Loucy (cell line): ENCODE data around the gene IVNS1ABP.

Experiments used
- EZH2phosphoT487 ChIP-seq: fragments of 200-600 bp; IDR thresholded peaks from 2 replicates; pipeline ENCODE4 v1.6.1; 2018; ENCODE audit warnings: antibody characterized with exemption, mild to moderate bottlenecking, moderate library complexity, borderline replicate concordance
- TF ChIP-seq, protein P1 (sequence below): fragments of 200-600 bp; sonication (generic); conservative IDR thresholded peaks from 2 replicates; pipeline ENCODE4 v1.5.1; 2014; ENCODE audit warnings: mild to moderate bottlenecking, antibody characterized with exemption, low read length

DNA sequence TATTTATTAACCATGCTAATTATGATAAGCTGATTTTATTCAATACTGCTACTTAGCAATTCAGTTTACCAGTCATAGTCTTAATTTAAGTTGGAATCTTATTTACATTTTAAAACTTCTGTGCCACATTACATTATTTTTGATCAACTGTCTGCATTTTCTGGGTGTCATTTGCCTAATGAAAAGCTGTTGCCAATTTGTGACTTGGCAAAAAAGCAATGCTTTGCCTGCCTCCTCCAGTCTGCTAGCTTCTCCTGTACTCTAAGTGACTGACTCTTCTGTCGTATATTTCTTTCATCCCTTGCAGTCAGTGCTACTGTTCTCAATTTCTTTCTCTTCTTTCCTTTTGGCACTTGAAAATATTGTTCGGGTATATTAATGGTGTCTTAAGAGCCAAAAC, 5.6 kb upstream of the IVNS1ABP start:
- TF ChIP-seq, protein P1, sequence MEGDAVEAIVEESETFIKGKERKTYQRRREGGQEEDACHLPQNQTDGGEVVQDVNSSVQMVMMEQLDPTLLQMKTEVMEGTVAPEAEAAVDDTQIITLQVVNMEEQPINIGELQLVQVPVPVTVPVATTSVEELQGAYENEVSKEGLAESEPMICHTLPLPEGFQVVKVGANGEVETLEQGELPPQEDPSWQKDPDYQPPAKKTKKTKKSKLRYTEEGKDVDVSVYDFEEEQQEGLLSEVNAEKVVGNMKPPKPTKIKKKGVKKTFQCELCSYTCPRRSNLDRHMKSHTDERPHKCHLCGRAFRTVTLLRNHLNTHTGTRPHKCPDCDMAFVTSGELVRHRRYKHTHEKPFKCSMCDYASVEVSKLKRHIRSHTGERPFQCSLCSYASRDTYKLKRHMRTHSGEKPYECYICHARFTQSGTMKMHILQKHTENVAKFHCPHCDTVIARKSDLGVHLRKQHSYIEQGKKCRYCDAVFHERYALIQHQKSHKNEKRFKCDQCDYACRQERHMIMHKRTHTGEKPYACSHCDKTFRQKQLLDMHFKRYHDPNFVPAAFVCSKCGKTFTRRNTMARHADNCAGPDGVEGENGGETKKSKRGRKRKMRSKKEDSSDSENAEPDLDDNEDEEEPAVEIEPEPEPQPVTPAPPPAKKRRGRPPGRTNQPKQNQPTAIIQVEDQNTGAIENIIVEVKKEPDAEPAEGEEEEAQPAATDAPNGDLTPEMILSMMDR: no peak
- no peak for TF ChIP-seq EZH2phosphoT487
